HG03565 (cell line): Measurements from ENCODE around the gene SPOCD1.
"Not testable (repeated sequence)": the region's sequence is repeated elsewhere in the genome, so short reads cannot be mapped to it uniquely, and the experiment has no call there.

Experiments
- ATAC-seq: cut with Tn5 transposase; IDR thresholded peaks from one replicate; pipeline ENCODE4 v1.9.1; 2021; ENCODE audit warnings: mild to moderate bottlenecking, moderate library complexity; ENCODE audit not compliant: unreplicated experiment

Gene SPOCD1

GRCh38 chr1:31830065-31830464, 14.2 kb upstream of the SPOCD1 start:
- ATAC-seq: no peak

DNA sequence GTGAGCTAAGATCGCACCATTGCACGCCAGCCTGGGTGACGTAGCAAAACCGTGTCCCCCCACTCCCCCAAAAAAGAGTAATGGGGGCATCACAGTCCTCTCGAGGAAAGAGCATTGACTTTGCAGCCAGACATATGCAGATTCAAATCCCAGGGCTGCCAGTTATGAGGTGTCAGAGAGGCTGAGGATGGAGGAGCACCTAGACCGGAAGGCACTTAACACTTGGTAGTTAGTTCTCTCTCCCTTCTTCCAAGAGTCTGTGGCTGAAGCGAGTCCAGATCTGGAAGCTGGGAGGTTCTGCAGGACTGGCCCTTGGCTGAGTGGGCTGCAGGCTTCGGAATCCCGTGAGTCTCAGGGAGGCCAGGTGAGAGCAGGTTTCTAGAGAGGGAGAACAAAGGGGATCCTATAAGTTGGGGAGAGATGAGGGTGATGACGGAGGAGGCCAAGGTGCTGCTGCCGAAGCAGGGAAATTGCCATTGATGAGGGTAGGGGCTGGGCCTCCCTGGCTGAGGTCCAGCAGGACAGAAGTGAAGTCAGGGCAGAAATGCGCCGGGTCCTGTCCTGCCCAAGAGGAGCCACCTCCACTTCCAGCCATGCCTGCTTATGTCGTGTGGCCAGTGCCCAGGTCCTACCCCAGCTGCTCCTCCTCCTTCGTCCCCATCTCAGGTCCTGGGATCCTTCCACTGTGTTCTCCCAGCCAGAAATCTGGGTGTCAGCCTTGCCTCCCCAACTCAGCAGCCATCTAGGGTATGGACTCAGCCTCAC, 13.3 kb upstream of the SPOCD1 start:
- no peak for ATAC-seq

- no peak for ATAC-seq
Observed at GRCh38 chr1:31828341-31828740, 12.5 kb upstream of the SPOCD1 start.

DNA sequence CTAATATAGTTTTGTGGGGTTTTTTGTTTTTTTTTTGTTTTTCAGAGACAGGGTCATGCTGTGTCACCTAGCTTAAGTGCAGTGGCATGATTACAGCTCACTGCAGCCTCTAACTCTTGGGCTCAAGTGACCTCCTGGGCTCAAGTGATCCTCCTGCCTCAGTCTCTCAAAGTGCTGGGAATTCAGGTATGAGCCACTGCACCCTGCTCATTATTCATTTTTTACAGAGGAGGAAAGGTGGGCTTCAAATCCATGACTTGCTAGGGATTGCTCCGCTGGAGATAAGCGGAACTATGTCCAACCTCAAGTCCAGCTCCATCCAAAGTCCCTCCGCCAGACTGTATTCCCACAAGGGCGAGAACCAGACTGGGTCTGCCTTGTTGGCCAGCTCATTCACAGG, 8.0 kb upstream of the SPOCD1 start:
- ATAC-seq: no peak

- no peak for ATAC-seq
Observed at GRCh38 chr1:31822766-31823165, 6.9 kb upstream of the SPOCD1 start.

DNA sequence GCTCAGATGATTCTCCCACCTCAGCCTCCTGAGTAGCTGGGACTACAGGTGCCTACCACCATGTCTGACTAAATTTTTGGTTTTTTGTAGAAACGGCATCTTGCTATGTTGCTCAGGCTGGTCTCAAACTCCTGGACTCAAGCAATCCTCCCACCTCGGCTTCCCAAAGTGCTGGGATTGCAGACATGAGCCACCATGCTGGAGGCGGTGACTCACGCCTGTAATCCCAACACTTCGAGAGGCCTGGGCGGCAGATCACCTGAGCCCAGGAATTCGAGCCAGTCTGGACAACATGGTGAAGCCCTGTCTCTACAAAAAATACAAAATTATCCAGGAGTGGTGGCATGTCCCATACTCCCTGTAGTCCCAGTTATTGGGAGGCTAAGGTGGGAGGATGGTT, 4.4 kb upstream of the SPOCD1 start:
- not testable (repeated sequence) for ATAC-seq

DNA sequence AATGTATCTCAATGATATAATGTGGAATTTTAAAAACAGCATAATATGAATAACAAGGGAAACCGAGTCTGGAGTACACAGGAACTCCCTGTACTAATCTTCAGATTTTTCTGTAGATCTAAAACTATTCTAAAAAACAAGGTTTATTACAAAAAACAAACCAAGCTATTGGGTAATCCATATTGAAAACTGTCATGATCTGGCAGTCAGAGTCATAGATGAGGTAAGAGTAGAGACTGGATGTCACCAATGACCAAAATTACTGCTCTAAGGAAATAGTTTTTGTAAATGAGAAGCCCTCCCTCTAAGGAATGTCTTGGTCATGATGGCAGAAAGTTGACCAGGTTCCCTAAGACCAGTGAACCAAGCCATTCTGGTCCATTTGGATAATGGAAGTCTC, 2.4 kb upstream of the SPOCD1 start:
- ATAC-seq: no peak

DNA sequence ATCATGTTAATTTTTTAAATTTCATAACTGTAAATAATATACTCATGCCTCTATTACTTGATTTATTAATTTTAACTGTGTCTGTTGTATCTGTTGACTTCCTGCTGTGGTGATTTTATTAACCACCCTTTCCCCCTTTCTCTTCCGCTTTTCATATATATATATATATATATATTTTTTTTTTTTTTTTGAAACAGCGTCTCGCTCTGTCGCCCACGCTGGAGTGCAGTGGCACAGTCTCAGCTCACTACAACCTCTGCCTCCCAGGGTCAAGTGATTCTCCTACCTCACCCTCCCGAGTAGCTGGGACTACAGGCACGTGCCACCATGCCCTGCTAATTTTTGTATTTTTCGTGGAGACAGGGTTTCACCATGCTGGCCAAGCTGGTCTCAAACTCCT, 1.1 kb upstream of the SPOCD1 start:
- ATAC-seq: not testable (repeated sequence)

DNA sequence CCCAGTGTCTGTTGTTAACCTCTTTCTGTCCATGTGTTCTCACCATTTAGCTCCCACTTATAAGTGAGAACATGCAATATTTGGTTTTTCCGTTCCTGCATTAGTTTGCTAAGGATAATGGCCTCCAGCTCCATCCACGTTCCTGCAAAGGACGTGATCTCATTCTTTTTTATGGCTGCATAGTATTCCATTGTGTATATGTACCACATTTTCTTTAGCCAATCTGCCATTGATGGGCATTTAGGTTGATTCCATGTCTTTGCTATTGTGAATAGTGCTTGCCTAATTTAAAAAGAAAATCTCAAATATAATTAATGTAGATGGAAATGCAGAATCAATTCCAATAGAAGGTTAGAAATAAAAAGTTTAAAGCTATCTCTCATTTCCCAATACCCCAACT, 679 bp upstream of the SPOCD1 start:
- not testable (repeated sequence) for ATAC-seq

DNA sequence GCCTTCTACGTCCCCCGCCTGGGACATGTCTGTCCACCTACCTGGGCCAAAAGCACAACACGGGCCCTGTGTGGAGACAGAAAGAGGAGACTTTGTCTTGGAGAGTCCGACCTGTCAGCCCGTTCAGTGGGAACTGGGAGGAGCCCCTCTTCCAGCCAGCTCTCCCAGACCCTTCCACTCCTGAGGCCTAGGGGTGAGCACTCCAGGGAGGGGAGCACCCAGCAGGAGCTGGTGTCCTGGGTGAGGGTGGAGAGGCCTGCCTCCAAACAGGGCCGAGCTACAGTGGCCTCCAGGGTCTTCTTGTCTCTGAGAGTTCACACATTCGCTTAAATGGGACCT, 546 bp downstream of the SPOCD1 start:
- no peak for ATAC-seq

- no peak for ATAC-seq
Observed at GRCh38 chr1:31814631-31815306, 1.1 kb downstream of the SPOCD1 start.

GRCh38 chr1:31814041-31814511, 1.7 kb downstream of the SPOCD1 start:
- ATAC-seq: no peak

DNA sequence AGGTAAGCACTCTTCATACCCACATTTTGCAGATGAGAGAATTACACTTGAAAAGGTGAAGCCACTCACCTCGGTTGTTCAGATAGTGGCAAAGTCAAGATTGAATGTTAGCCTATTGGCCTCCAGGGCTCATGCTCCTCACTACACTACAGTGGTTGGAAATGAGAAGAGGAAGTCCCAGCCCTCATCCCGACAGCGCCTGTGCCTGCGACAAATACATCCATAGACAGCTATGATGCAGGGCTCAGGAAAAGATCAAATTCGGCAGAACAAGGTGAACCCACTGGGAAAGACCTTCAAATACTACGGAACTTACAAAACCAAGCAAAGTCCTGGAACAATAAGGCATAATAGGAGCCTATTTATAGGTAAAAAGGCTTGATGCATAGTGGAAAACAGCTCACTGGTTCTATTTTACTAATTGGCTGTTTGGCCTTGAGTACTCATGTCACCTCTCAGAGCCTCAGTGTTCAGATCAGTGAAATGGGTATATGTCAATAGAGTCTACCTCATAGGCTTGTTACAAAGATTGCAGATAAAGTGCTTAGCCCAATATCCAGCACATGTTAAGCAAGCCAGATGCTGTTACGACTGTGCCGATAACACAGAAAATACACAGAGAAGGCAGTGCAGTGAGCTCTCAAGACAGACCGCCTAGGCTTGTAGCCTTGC, 3.5 kb downstream of the SPOCD1 start:
- no peak for ATAC-seq

- no peak for ATAC-seq
Observed at GRCh38 chr1:31811605-31812004, 4.2 kb downstream of the SPOCD1 start.

DNA sequence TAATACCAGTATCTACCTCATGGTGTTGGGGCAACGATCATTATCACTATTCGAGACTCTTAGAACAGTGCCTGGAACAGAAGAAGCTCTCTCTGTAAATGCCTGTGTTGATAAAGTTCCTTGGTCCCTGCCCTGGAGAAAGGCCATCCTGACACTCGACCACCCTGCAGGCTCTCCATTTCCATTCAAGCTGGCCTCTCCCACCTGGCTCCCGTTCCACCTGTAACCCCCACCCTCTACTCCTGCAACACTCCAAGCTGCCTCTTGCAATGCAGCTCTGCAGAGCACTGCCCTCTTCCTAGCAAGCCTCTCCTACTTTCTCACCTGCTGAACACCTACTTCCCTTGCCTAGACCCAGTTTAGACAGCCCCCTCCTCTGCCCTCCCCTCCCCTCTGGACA, 6.1 kb downstream of the SPOCD1 start:
- no peak for ATAC-seq

- ATAC-seq: no peak
Observed at GRCh38 chr1:31807273-31808048, 8.4 kb downstream of the SPOCD1 start.

GRCh38 chr1:31805318-31805717, 10.5 kb downstream of the SPOCD1 start:
- no peak for ATAC-seq

DNA sequence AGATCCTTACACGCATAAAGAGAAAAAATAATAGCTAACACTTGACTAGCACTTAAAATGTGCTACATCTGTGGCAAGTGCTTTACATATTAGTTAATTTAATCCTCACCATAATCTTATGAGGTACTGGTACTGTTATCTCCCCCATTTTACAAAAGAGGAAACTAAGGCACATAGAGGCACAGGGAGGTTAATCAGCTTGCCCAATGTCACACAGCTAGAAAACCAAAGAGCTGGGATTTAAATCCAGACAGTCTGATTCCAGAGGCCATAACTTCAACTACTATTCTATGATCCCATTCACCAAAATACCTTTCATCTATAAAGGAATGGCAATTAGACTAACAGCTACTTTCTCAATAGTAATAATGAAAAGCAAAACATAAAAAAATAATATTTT, 11.7 kb downstream of the SPOCD1 start:
- no peak for ATAC-seq

GRCh38 chr1:31803610-31804009, 12.2 kb downstream of the SPOCD1 start:
- no peak for ATAC-seq

DNA sequence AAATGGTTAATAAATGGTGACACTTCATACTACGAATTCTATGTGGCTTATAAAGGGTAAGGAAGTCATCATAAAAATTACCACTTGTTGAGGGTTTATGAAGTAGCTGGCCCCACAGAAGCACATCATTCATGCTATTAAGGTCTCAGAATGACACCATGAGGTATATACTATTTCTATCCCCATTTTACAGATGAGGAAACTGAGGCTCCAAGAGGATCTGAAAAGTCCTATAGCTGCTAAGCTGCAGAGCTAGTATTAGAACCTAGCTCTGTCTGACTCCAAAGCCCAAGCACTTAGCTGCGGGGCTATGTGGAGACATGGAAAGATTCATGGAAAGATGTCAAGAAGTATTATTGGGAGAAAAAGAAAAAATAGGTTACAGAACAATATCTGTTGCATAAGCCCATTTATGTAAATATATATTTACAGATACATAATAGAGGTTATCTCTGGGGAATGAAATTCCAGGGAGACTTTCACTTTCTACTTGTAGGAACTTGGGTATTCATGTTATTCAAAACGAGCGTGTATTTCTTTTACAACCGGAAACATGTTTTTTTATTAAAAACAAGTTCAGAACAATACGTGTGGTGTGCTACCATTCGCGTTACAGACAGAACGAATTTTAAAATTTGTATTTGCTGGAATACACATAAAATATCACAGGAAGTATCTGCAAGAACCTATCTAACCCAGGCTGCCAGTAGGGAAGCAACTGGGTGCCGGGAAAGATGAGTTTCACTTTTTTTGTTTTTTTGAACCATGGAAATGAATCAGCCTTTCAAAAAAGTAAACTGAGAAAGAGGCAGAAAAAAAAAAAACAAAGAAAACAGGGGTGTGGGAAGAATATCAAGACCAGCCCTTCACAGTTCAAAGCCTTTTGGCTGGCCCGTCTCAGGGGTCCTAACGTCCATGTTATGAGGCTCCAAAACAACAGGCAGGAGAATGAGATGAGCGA, 13.4 kb downstream of the SPOCD1 start:
- no peak for ATAC-seq
